ENCODE data around the gene MVP.
"Not testable (repeated sequence)": the region's sequence is repeated elsewhere in the genome, so short reads cannot be mapped to it uniquely, and the experiment has no call there.

MVP gene

DNA sequence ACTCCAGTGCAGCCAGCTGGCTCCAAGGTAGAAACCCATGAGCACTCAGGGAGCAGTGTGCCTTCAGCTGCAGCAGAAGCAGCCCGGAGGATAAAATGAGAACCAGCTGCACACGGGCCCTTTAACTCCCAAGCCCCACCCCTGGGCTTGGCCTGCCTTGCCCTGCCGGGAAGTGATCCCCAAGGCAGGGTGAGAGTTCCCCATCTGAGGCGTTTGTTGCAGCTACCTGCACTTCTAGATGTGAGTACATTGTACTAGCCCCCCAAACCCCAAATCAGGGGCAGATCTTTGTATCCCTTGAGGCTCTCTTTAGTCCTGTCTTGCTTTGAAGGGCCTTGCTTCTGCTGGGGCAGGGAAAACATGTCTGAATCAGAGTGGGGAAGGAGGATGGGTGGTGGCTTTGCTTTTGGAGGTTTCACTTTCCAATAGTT is at the start of gene MVP:
MVP (plus strand) TSS at position 192 of the 431 bp plus-strand sequence. CDS start 10,088 bp downstream, outside the sequence.
- peak; percentile 63 to 75 for DNase-seq (ENCODE audit: low read depth in 2 of 2)
- peak within 1 kb of the TSS; percentile 75 to 80 for H3K4me3 ChIP-seq (replicated peaks in 1 of 2; ENCODE audit: low read depth in 2 of 2, low read length in 2 of 2)
- TF ChIP-seq, protein P1, sequence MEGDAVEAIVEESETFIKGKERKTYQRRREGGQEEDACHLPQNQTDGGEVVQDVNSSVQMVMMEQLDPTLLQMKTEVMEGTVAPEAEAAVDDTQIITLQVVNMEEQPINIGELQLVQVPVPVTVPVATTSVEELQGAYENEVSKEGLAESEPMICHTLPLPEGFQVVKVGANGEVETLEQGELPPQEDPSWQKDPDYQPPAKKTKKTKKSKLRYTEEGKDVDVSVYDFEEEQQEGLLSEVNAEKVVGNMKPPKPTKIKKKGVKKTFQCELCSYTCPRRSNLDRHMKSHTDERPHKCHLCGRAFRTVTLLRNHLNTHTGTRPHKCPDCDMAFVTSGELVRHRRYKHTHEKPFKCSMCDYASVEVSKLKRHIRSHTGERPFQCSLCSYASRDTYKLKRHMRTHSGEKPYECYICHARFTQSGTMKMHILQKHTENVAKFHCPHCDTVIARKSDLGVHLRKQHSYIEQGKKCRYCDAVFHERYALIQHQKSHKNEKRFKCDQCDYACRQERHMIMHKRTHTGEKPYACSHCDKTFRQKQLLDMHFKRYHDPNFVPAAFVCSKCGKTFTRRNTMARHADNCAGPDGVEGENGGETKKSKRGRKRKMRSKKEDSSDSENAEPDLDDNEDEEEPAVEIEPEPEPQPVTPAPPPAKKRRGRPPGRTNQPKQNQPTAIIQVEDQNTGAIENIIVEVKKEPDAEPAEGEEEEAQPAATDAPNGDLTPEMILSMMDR (IDR thresholded peaks at IDR 0.05; ENCODE audit: low read depth, low read length): no peak

DNA sequence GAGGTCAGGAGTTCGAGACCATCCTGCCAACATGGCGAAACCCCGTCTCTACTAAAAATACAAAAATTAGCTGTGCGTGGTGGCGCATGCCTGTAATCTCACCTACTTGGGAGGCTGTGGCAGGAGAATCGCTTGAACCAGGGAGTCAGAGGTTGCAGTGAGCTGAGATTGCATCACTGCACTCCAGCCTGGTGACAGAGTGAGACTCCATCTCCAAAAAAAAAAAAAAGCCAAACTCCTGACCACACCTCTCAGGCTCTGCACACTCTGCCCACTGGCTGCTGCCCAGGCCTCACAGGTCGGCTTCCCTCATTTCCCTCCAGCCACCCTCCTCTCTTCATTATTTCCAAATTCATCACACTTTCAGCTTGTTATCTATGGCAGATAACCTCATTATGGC is 47.9 kb upstream of the MVP start:
- H3K4me3 ChIP-seq (replicated peaks in 1 of 2; ENCODE audit: low read depth in 2 of 2, low read length in 2 of 2): not testable (repeated sequence)
- peak in 1 of 2 donors; percentile 10 for DNase-seq (ENCODE audit: low read depth in 2 of 2)

GRCh38 chr16:29774730-29775129 is 45.5 kb upstream of the MVP start:
- H3K4me3 ChIP-seq (replicated peaks in 1 of 2; ENCODE audit: low read depth in 2 of 2, low read length in 2 of 2): no peak overlapping the region
- no peak for DNase-seq (ENCODE audit: low read depth in 2 of 2)

GRCh38 chr16:29775742-29776408 is 44.4 kb upstream of the MVP start:
- H3K4me3 ChIP-seq (replicated peaks in 1 of 2; ENCODE audit: low read depth in 2 of 2, low read length in 2 of 2): no peak overlapping the region
- peak; percentile 20 to 38 for DNase-seq (ENCODE audit: low read depth in 2 of 2)
- TF ChIP-seq, protein P1 (IDR thresholded peaks at IDR 0.05; ENCODE audit: low read depth, low read length): no peak

More at GRCh38 chr16:29774730-29775129, 45.5 kb upstream of the MVP start:
- TF ChIP-seq, protein P1 (IDR thresholded peaks at IDR 0.05; ENCODE audit: low read depth, low read length): no peak

- H3K4me3 ChIP-seq (replicated peaks in 1 of 2; ENCODE audit: low read depth in 2 of 2, low read length in 2 of 2): no peak within 1 kb of the TSS
- DNase-seq (ENCODE audit: low read depth in 2 of 2): no peak
- TF ChIP-seq, protein P1 (IDR thresholded peaks at IDR 0.05; ENCODE audit: low read depth, low read length): no peak
These were observed 42.5 kb upstream of the MVP start, which contains the start of gene ZG16 for GRCh38 chr16:29777576-29778350. Gene ZG16 (plus strand): TSS chr16:29778256. CDS start chr16:29779267, 1,011 bp downstream.

DNA sequence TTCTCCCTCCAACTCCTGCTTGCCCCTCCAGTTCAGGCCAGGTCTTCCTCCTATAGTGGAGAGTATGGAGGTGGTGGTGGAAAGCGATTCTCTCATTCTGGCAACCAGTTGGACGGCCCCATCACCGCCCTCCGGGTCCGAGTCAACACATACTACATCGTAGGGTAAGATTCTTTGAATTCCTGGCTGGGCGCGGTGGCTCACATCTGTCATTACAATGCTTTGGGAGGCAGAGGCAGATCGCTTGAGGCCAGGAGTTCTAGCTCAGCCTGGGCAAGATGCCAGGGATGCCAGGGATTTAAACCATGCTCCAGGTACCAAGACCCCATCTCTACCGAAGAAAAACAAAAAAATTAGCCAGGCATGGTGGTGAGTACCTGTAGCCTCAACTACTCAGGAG is 40.8 kb upstream of the MVP start:
- TF ChIP-seq, protein P1 (IDR thresholded peaks at IDR 0.05; ENCODE audit: low read depth, low read length): no peak
- peak in 1 of 2 donors; percentile 4 for DNase-seq (ENCODE audit: low read depth in 2 of 2)

DNA sequence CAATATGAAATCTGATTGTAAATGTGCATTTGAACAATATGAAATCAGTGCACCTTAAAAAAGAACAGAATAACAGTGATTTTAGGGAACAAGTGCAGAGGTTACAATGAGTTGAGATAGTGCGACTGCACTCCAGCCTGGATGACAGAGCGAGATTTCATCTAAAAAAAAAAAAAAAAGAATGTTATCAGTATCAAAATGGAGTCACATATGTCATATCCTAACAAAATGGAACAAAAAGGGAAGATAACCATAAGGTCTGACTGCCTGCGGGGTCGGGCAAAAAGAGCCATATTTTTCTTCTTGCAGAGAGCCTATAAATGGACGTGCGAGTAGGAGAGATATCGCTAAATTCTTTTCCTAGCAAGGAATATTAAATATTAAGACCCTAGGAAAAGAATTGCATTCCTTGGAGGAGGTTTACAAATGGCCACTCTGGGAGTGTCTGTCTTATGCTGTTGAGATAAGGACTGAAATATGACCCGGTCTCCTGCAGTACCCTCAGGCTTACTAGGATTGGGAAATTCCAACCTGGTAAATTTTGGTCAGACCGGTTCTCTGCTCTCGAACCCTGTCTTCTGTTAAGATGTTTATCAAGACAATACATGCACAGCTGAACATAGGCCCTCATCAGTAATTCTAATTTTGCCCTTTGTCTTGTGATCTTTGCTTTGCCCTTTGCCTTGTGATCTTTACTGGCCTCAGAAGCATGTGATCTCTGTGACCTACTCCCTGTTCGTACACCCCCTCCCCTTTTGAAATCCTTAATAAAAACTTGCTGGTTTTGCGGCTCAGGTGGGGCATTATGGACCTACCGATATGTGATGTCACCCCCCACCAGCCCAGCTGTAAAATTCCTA is 36.9 kb upstream of the MVP start:
- not testable (repeated sequence) for H3K4me3 ChIP-seq (replicated peaks in 1 of 2; ENCODE audit: low read depth in 2 of 2, low read length in 2 of 2)

More for the DNA sequence above, 40.8 kb upstream of the MVP start:
- H3K4me3 ChIP-seq (replicated peaks in 1 of 2; ENCODE audit: low read depth in 2 of 2, low read length in 2 of 2): no peak overlapping the region

More for the DNA sequence above, 36.9 kb upstream of the MVP start:
- DNase-seq (ENCODE audit: low read depth in 2 of 2): not testable (repeated sequence)
